NK-92 (cell line): Measurements from ENCODE around the gene HTRA3.

Source experiments
- DNase-seq: peaks from one replicate; lab custom pipeline; 2025; ENCODE audit not compliant: unreplicated experiment; lab: John Stamatoyannopoulos, UW

The HTRA3 gene

DNA sequence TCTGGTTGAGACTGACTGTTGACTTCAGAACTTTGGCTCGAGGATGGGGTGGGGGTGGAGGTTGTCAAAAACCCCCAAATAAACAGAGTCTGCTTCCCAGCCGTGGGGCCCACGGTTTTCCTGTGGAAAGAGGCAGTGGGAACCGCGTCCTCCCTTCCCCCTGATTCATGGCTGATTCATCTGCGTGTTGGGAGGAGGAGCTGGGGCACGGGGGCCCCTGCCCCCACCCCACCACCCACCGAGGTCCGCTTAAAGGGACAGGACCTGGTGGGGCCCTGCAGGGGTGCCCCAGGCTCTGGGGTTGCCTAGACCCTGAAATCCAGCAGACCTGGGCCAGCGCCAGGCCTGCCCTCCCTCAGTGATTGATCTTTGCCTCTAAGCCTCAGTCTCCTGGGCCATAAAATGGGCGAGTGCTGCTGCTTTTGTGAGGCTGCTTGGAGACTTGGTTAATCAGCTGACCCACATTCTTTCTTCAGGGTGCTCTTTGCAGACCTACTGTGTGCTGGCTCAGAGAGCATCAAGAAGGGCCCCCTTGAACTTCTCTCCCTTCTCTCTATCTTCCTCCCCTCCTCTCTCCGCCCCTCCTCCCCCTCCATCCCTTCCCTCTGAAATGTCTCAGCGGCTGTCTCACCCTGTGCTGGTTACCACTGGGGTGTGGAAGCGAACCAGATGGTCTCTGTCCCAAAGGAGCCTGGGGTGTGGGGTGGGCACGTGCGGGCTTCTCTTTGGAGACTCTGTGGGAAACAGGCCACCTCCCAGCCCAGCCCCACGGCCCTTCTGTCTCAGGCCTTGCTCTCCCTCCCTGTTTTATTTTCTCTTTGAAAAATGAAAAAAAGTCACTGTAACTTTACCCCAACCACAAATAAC, 9.1 kb downstream of the HTRA3 start:
- DNase-seq = no peak

DNA sequence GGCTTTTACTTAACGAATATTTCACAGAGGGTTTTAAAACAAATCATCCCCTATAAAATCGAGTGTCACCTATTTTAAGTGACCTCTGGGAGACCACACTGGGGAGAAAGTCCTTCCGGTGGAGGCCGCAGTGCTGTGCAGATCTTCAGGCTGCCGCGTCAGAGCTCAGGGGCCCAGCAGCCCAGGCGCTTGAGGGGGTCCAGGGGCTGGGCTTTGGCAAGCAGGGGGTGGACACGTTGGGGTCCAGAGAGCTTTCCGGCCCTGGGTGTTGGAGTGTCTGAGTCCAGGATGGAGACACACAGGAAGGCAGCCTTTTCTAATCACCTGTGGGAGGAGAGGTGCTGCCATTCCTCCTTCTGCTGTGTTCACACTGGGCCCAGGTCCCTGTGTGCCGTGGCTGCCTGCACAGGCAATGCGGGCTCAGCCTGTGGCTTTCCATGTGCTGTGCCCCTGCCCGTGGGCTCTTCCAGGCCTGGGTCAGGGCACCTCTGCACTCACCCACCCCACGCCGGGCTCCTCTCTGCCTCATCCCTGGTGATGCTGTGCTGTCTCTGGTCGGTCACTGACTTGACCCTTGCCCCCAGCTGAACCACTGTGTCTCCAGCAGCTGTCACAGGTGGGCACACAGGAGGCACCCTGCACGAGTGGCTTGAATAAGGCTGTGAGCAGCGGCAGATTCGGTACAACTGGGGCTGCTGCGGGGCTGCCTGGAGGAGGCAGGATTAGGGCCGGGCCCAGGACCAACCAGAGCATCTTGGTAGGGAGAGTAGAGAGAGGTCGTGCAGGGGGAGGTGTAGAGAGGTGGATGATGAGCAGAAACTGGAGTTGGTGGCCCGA, 10.0 kb downstream of the HTRA3 start:
- DNase-seq = no peak

DNA sequence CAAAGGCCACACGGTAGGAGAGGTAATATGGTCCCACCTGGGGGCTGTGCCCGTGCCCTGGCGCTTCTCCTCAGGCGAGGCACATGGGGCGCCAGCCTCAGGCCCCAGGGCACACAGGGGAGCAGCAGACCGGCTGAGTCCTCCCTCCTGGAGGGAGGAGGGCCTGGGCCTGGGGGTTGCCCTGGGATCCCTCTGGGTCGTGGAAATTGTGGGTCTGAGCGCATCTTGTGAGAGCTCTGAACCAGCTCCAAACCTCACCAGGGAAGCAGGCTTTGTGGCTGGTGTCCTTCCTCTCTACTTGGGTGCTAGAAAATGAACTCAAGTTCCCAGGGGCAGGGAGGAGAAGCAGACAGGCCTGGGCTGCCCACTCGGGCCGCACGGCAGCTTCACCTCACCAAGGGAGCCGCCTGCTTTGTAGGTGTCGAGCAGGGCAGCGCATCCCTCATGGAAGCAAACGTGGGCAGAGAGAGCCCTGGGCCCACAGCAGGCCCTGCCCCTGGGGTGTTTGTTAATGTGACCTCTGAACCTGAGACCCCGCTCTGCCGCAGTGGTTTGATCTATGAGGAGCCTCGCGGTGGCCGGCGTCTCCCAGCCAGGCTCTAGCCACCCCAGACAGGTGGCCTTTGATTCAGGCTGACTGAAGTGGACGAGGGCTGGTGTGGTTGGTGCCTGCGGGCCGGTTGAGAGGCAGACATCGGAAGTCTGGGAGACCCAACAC, 10.8 kb downstream of the HTRA3 start:
- no peak for DNase-seq

DNA sequence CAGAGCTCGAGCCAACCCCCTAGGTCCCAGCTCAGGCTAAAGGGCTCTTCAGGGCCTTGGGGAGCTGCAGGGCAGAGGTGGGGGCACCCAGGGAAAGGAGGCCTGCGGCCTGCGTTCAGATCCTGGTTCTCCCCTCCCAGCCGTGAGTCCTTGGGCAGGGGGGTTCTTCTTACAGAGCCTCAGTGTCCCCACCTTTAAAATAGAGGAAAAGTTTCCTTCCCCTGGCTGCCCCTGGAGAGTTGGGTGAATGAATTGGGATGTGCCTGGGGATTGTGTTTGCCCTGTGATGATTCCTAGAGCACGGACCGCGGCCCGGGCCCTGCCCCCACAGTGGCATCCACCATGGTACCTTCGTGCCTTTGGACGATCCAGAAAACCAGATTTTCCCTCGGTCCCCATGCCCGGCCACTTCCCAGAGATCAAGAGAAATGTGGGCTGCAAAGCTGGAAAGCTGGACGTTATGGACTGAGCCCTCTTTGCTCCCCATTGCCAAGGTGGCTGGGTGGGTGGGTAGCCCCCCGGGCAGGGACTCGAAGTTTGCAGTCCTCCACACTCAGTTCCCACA, 11.4 kb downstream of the HTRA3 start:
- DNase-seq = no peak

DNA sequence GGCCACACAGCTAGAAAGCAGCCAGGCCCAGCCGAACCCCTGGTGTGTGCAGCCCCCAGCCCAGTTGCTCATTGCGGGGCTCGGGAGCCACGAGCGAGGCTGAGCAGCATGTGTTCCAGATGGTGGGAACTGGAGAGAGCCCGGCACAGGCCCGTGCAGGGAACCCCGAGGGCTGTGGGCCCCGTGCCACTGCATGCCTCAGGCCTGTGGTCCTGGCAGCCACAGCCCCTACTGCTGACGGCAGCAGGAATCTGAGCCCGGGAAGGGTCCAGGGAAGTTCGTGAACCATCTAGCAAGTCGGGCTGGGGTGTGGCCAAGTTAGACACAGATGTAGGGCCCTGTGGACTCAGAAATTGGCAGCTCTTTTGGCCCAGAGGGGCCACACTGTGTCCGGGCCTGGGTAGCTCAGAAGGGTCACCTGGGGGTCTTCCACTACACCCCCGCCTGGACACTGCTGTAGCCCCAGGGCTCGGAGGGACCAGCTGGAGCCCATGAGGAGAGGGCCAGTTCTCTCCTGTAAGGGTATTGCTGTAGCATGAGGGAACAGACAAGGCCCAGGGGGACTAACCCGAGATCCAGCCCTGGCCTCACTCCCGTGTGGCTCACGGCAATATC, 12.1 kb downstream of the HTRA3 start:
- DNase-seq = no peak

DNA sequence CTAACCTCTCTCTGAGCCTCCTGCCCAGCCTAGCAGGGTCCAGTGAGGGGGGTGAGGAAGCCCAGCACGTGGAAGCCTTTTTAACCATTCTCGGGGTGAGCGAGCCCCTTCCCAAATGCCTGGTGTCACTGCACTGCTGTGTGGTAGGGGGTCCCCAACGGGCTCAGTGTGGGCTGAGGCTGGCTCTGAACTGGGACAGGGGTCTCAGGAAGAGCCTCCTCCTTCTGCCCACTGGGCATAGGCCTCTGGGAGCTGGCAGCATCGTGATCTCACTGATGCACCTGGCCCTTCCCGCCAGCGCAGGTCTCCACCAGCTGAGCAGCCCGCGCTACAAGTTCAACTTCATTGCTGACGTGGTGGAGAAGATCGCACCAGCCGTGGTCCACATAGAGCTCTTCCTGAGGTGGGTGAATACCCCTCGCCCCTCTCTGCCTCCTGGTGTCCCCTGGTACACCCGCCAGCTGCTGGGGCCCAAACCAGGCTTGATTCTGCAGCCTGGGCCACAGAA, 12.6 kb downstream of the HTRA3 start:
- no peak for DNase-seq

DNA sequence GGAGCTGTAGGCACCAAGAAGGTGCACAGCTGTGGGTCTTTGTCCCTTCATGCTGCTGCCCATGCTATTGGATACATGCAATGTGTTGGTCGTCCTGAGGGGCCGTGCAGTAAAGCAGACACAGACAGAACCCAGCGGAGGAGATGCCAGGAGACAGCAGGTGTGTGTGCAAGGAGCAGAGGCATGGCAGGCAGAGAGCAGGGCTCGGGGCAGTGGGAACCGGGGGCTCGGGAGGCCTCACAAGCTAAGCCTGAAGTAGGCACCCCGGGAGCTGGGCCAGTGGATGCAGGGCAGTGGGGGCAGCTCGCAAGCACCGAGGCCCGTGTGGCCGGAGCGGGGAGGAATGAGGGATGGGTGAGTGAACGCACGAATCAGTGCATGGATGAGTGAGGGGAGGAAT, 13.2 kb downstream of the HTRA3 start:
- DNase-seq = no peak

DNA sequence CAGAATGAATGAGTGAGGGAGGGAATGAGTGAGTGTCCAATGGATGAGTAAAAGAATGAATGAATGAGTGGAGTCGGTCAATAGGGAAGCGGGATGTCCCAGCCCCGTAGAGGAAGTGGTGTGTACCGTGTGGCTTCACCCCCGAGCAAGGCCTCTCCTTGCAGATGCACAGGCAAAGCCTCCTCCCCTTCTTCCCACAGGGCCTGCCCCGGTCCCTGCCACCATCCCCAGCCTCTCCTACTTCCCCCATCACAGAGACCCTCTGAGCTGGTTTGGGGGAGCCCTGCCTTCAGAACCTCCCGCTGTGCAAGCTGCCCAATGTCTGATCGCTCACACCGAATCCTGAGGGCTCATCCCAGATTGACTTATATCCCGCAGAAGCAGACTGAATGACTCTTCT, 13.6 kb downstream of the HTRA3 start:
- no peak for DNase-seq

DNA sequence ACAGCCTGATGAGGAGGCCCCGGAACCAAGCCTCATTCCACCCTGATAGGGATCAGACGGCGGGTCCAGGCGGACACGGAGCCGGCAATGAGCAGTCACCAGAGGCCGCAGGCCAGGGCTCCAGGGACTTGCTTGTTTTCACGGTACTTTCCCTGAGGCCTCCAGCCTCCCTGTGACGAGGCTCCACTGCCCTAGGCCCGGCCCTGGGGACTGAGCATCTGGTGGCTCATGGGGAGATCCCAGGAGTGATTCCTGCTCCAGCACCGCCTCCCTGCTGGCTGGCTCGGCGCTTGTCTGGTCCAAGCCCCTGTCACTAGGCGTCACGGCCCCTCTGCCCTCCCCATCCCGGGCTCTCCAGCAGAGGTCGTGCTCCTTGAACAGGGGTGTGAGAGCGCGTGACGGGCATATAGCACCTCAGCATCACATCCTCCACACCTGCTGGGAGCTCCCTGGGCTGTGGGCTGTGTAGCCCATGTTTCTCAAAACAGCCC, 14.1 kb downstream of the HTRA3 start:
- DNase-seq = no peak

DNA sequence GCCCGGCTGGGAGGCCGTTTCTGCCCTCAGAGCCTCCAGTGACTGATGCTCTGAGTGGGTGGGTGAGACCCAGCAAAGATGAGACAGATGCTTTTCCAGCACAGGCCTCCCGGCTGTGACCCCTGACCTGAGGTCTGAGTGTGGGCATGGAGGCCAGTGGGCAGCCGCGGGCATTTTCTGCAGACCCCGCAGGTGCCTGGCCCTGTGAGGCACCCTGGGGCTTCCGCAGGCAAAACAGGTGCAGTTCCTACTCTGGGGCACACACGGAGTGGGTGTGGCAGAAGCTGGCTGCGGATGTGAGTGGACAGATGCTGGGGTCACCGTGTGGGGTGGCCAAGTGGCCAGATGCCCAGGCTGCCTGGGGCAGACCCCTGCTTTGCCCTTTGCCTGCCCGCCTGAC, 14.8 kb downstream of the HTRA3 start:
- DNase-seq = no peak

DNA sequence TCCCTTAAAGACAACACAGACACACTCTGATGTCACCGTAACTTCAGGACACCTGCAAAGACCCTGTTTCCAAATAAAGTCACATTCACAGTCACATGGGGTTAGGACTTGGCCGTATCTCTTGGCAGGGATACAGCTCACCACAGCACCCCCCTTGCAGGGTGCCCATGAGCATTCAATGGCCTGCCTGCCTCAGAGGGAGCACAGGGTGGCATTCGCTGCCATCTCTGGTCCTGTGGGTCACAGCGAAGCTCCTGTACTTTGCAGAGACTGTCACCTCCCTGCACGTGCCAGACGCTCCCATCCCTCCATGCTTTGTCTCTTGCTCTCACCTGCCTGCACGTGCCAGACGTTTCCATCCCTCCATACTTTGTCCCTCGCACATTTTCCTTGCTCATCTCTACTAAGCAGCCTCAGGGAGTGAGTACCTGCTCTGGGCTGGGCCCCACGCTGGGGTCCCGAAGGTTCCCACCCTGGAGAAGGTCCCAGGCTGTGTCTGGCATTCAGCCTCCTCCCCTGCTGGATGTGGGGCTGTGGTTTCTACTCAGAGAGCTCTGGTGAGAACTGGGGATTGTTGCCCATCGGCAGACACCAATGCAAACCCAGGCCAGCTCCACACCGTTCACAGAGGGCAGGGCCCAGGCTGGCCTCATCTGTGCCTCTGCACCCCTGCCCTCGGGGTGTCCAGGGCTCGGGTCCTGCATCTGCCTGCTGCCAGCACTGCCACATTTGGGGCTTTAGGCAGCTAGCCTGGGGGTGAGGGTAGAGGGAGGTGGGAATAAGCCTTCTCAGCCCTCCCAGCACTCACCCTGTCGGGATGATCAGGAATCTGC, 15.8 kb downstream of the HTRA3 start:
- DNase-seq = no peak

DNA sequence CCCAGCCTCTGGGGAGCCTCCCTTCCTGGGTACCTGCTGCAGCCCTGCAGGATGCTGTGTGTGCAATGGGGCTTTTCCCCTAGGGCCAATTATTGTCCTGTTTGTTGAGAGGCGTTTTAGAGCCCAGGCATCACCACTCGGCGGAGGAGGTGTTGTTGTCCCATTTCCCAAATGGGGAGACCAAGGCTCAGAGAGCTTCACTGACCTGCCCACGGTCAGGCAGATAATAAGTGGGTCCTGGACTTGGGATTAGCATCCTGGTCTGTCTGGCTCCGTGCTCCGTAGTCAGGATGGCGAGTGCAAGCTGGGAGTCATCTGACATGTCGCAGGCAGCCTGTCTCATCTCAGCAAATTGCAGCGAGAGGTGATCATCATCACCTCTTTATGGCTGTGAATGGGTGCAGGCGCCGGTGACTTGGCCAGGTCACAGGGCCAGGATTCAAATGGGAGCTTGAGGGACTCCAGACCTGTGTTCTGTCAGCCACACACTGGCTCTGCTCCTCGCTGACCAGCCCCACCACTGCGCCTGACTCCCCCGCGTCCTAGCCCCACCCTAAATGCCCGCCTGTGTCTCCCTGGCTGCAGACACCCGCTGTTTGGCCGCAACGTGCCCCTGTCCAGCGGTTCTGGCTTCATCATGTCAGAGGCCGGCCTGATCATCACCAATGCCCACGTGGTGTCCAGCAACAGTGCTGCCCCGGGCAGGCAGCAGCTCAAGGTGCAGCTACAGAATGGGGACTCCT, 16.6 kb downstream of the HTRA3 start:
- DNase-seq = no peak

DNA sequence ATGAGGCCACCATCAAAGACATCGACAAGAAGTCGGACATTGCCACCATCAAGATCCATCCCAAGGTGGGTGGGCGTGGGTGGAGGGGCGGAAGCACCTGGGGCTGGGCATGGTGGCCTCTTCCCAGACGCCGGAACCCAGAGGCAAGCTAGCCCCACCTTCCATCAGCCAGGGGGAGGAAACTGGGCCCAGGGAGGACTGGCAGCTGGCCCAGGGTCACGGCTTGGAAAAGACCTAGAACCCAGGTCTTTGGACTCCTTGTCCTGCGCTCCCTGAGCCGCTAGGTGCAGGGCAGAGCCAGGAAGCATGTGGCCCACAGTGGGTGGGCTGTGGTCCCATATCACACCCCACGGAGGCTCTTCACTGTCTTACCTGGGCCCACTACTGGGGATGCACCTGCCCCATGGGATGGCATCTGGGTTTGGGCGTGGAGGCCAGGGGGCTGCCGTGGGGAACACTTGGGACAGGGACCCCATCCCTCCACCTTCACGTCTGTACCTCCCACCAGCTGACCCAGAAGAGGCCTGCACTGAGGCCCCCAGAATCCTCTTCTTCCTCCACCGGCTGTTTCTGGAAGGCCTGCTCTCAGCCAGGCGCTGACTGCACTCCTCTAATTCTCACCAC, 17.3 kb downstream of the HTRA3 start:
- no peak for DNase-seq

DNA sequence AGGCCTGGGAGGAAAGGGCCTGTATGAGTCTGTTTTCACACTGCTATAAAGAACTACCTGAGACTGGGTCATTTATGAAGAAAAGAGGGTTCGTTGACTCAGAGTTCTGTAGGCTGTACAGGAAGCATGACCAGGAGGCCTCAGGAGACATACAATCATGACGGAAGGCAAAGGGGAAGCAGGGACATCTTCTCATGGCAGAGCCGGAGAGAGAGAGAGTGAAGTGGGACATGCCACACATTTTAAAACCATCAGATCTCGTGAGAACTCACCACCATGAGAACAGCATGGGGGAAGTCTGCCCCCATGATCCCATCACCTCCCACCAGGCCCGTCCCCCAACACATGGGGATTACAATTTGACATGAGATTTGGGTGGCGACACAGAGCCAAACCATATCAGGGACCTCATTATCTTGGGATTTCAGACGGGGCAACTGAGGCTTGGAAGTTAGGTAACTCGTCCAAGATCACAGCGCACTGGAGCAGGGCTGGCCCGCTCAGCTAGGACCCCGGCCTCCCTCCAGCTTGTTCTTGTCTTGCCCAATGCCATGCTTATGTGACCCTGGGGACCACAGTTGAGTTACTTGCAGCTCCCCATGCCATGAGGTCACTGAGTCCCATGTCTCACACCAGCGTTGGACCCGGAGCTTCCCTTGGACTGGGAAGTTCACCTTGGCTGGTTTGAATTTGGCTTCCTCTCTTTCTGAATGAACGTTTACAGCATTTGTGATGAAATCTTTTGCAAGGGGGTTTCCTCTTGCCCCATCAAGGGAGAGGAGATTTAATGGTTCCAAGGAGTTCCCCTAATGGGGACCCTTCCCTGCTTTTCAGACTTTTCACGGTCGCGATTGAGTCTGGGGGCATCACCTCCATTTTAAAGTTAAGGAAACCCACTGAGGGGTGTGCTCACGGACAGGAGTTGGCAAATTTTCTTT, 18.1 kb downstream of the HTRA3 start:
- DNase-seq = no peak

DNA sequence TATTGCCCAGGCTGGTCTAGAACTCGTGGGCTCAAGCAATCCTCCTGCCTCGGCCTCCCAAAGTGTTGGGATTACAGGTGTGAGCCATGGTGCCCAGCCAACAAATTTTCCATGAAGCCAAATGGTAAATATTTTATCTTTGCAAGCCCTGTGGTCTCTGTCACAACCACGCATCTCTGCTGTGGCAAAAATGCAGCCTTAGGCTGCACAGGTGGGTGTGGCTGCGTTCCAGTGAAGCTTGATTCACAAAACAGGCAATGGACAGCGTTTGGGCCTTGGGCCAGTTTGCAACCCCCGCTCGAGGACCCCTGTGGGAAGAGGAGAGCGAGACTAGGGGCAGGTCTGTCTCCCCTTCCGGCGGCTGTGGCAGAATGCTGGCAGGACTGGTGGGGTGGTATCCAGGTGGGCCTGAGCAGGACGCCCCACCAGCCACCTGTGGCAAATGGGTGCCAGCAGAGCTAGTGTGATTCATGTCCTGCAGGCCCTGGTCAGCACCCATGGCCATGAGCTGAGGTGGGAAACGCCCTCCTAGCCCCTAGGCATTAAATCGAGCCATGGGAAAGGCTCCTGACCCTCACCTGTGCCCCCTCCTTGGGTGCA, 19.7 kb downstream of the HTRA3 start:
- no peak for DNase-seq

DNA sequence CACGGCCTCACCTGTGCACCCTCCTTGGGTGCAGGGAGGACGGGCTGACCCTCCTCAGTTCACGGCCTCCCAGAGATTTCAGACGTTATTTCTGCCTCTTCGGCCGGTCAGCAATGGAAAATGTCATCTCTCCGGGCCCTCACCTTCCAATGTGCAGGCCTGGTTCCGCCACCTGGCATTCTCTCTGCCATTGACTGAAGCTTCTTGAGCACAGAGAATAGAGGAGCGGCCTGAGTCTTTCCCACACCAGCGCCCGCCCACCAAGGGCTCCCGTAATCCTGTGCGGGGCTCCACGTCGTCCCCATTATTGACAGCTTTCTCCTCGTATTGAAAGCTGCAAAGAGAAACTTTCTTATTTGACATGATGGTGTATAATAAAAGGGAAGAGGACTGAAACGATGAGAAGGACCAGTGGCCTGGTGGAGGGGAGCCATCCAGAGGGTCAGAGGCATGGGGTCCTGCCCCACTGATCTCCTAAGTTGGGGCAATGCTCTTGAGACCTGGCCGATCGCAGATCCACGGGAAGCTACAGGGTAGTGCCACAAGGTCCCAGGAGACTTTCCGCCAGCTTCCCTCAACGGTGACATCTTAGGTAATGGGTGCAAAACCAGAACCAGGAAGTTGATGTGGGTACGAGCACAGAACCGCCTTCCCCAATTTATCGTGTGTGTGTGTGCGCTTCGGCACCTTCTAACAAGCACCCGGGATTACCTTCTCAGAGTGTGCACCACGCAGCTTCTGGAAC, 20.6 kb downstream of the HTRA3 start:
- no peak for DNase-seq

DNA sequence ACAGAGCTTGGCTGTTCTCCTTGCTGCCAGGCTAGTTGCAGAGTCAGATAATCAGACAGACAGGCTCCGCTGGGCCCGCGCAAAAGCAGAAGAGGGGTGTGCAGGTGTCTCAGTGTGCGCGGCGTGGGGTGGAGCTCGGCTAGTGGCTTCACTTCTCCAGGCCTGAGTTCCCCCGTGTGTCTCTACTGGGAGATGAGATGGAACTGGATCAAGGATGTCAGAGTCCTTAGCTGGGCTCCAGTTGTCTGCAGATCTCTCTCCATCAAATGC, 21.1 kb downstream of the HTRA3 start:
- DNase-seq = no peak
